GM18867 (cell line): ENCODE data around the gene MORC2.

ENCODE experiments used
- ATAC-seq: cut with Tn5 transposase; IDR thresholded peaks from one replicate; pipeline ENCODE4 v1.9.1; 2021; ENCODE audit warnings: mild to moderate bottlenecking, moderate library complexity; ENCODE audit not compliant: unreplicated experiment

Gene MORC2

DNA sequence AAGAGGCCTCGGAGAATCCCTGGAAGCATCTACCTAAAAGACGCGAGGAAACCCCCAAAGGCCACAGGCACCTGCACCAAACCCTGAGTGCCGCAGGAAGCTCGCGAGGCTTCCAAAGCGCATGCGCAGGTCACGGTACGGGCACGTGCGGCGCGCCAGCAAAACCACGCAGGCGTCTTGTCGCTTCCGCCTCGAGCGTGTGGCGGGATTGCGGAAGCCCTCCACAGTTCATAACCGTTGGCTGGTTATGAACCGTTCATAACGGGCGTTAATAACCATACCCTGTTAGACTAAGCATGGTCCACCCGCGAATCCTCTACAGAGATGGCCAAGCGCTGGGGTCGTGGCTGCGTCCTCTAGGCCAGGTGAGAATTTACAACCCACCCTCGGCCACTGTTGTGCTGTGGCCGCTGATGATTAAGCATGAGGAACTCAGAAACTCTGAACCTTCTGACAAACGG, 46.4 kb downstream of the MORC2 start:
- no peak for ATAC-seq

DNA sequence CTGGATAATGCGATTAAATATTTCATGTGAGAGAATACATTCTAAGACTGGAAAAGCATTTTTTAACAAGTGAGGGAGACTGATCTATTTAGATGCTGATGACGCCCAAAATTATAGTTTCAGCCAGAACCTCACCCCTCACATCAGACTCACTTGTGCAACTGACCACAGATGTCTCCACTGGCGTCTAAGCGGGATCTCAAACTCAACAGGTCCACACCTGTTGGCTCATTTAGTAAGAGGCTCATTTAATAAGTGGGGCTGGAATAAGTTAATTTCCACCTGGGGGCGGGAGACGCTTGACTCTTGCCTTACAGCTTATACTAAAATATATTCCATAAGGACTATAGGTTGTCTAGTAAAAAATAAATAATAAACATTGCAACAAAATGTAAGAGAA, 47.5 kb downstream of the MORC2 start:
- ATAC-seq: no peak

- no peak for ATAC-seq
Measured at GRCh38 chr22:30920407-30920806, 48.2 kb downstream of the MORC2 start.

DNA sequence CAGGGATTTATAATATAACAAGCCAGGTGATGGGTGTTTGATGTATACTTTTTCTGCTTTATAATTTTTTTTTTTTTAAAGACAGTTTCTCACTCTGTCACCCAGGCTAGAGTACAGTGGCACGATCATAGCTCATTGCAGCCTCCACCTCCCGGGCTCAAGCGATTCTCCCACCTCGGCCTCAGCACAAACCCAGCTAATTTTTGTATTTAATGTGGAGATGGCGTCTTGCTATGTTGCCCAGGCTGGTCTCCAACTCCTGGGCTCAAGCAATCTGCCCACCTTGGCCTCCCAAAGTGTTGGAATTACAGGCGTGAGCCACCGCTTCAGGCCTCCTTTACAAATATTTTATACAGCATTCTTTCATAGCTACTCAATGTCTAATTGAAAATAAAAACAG, 48.6 kb downstream of the MORC2 start:
- no peak for ATAC-seq

GRCh38 chr22:30918761-30919160, 49.8 kb downstream of the MORC2 start:
- no peak for ATAC-seq

DNA sequence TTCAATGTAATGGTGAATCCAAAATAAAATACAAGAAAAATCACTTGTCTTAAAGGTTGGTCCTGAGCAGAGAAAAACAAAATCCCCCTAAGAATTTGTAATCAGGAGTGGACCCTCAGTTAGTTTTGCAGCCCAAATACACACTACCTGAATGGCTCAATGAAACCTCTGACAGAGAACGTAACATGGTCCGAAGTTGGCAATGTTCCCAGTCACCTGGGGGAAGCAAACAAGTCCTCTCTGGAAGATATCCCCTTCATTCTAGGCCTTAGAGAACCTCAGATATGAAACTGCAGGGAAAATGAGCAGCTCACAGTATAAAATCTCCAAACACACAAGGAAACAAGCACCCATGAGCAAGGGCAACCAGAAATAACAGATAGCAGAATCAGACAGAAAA, 58.2 kb downstream of the MORC2 start:
- no peak for ATAC-seq

DNA sequence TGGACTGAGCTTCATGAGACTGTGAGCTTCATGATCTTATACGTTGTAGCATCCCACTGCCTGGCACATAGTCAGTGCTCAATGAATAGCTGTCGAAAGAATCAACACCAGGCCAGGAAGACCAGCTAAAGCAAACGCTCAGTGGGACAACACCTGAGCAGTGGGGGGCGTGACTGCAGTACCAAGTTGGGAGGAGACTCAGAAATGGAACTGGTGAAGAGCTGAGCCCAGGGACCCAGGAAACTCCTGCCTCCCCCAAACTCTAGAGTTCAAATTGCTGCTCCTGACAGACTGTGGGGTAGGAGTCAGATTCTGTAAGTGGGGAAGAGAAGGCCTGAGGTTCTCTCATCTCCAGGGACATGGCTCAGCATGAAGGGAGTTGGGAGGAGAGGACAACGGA, 59.3 kb downstream of the MORC2 start:
- ATAC-seq: no peak

GRCh38 chr22:30908051-30908461, 60.5 kb downstream of the MORC2 start:
- ATAC-seq: no peak

DNA sequence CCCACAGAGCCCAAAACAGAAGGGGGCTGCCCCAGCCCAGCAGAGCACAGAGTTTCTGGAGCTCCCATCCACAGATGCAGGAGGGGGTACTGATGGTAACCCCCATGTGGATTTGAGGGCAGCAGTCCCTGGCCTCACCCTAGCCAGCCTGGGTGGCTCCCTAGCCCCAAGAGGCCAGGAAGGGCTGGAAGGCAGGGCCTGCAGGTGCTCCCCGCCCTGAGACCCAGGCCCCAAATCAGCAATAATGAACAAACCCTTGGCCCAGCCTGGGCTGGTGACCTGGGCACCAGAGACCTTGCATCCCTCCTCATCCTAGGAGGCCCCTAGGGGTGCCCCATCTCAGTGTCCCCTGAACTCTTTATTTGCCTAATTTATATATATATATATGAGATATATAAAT, 61.6 kb downstream of the MORC2 start:
- no peak for ATAC-seq

GRCh38 chr22:30906411-30906810, 62.2 kb downstream of the MORC2 start:
- ATAC-seq: no peak

GRCh38 chr22:30905696-30906341, 62.8 kb downstream of the MORC2 start:
- ATAC-seq: no peak

DNA sequence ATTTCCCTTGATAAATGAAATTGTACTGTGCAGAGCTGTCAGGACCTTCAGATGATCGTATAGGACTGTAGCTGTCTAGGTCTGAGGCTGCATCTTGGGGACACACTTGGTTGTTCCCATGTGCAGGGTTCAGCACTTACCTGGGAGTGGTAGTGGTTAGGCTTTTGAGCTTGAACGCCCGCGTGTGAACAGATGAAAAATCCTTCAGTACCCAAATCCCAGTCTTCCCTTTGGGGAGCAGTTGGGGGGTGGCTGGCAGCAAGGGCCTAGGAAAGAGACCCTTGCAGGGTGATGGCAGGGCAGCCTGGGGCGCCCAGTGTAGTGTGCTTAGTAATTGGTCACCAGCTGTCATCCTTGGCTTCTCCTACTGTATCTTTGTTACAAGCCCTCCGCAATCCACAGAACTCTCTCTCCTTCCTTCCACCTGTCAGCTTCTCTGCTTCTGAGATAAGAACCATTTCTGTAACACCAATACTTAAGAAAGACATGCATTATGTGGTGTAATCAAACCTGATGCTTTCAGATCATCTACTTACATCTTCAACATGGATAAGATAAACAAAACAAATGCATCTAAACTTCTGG, 64.6 kb downstream of the MORC2 start:
- no peak for ATAC-seq

GRCh38 chr22:30902496-30903357, 65.8 kb downstream of the MORC2 start:
- ATAC-seq: no peak

DNA sequence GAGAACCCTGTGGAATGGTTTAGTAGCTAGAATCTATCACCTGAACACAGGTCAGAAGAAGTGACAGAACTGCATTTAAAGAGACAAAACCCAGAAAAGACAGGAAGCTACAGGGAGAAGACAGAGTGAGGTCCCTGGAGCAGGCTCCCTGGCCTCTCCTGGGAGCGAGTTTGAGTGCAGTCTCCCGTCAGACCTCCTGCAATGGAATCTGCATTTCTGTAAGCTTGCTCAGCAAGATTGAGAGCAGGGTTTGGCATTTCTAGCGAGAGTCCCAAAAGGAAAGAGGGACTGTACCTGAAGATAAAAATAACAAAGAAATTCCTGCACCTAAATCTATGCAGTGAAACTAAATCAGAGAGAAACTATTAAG, 74.2 kb downstream of the MORC2 start:
- ATAC-seq: no peak

GRCh38 chr22:30893434-30894370, 74.9 kb downstream of the MORC2 start:
- no peak for ATAC-seq

- ATAC-seq: no peak
Measured at GRCh38 chr22:30892731-30893221, 75.8 kb downstream of the MORC2 start.

DNA sequence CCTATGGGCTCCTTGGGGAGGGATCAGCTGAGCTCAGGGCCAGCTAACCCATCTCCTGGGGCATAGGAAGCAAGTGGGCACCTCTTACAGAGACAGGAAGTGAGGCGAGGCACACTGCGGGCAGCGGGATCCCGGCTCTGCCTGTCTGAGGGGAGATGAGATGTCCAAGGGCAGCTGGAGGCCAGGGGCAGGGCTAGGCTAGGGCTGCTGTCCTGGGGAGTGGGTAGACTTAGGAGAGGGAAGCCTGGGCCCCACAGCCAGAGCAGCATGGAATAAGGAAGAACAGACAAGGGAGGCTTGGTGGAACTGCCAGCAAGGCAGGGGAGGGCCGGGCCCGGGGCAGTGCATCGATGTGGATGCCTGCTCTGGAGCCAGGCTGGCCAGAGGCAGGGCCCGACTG, 76.3 kb downstream of the MORC2 start:
- ATAC-seq: no peak

DNA sequence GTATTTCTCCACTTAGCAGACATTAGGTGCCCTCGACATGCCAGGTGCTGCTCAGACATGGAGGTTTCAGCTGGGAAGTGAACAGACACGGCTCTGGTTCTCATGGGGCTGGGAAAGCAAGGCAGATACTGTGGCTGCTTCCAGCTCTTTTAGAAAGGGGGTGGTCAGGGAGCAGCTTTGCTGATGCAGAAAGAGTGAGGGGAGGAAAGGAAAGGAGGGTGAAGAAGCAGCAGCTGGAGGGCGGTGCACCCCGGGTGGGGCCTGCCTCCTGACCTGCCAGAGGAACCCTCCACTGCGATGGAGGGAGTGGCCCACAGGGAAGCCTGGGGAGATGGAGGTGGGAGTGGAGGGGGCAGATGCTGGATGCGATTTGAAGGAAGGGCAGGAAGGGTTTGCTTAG, 76.8 kb downstream of the MORC2 start:
- no peak for ATAC-seq

DNA sequence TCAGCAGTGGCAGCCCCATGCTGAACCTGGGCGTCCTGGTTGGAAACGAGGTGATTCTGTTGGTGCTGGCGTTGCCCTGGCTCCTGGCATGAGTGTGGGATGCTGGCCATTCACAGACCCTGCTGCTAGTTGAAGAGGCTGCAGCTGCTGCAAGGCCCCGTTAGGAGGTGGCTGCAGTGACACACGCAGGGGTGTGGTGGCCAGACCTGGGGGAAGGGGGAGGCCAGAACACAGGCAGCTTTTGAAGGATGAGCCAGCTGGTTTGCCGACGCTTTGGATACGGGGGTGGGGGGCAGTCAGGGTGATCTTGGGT, 77.2 kb downstream of the MORC2 start:
- no peak for ATAC-seq

DNA sequence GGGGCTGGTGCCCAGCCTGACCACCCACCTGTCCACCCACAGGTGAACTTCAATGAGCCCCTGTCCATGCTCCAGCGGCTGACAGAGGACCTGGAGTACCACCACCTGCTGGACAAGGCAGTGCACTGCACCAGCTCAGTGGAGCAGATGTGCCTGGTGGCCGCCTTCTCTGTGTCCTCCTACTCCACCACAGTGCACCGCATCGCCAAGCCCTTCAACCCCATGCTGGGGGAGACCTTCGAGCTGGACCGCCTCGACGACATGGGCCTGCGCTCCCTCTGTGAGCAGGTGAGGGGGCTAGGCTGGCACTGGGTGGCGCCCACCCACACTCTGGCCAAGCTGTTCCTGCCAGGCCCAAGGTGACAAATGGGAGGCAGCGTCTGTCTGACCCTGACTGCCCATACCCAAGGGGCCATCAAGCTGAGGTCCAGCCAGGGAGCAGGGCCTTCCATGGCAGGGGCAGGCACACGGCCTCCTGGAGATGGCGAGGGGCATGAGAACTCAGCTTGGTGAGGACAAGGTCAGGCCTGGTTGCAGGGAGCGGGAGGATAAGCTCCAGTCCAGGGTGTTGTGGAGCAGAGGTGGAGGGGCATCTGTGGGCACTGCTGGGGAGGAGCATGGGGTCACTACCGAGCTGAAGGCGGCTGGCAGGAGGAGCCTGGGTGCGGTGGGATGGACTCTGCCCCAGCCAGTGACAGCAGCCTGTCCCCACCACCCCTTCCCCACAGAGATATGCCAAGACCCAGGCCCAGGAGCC, 77.7 kb downstream of the MORC2 start:
- ATAC-seq: no peak
